Activated CD8-positive, alpha-beta memory T cell treated with anti-CD3 and anti-CD28 coated beads, Interleukin-2, amount 50 U/mL, for 48 hours (primary cell): Measurements from ENCODE around the gene PERCC1.

Source experiments
- DNase-seq: peaks from one replicate; pipeline ENCODE4 v3.0.0-alpha.2; 2020

PERCC1 gene

DNA sequence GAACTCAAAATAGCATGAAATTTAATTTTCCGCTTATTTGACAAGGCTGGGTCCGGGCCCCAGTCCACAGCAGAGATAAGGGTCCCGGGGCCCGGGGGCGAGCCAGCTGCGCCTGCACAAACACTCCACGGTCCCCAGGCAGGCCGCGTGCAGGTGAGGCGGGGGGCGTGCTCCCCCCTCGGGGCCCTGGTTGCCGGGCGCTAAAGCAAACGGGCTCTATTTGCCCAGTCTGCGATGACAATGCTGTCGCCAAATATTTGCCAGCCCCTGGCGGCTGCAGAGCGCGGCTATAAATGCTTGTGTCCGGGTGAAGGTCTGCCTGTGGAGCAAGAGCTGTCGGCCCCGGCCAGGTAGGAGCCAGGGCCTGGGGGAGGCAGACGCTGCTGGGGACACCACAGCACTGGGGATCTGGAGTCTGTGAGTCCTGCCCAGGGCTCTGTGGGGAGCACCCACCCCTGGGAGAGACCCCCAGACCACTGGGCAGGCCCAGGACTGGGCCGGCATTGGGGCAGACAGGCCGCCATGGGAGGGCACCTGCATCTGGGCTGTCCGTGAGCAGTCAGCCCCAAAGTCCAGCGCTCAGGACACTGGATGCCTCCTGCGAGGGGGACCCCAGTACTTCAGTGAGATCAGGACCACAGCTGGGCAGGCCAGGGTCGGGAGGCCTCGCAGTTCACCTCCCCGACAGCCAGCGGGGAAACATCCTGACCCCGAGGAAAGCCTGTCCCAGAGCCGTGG, at the start of gene PERCC1:
Gene PERCC1, plus strand, starts transcription at position 320 of the 738 bp plus-strand sequence. CDS start 1,516 bp downstream, outside the sequence.
- no peak for DNase-seq

DNA sequence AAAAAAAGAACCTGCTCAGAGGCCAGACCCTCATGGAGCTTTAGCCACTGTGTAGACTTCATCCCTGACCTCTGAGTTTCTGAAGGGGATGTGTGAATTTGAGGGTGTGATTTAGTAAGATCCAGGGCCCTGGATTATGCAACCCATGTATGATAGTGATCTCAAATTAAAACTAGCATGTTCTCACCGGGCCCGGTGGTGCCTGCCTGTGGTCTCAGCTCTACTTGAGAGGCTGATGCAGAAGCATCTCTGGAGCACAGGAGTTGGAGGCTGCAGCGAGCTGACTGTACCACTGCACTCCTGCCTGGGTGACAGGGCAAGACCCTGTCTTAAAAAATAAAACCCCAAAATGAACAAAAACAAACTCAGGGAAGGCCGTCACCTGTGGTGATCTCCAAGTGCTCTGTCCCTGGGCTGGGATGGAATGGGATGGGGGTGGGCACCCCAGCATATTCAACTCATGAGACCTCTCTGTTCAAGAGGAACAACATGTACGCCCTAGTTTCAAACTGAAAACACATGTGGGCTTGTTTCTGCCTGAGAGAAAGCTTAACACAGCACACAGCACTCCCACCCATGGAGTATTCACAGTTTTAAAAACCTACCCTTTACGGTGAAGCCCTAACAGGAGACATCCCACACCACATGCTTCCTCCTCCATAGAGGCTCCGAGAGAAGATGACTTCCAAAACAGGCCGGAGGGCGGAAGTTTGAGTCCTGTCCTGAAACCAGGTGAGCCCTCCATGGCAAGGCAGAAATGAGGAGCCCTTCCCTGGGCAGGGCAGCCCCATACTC, 49.1 kb upstream of the PERCC1 start:
- no peak for DNase-seq

DNA sequence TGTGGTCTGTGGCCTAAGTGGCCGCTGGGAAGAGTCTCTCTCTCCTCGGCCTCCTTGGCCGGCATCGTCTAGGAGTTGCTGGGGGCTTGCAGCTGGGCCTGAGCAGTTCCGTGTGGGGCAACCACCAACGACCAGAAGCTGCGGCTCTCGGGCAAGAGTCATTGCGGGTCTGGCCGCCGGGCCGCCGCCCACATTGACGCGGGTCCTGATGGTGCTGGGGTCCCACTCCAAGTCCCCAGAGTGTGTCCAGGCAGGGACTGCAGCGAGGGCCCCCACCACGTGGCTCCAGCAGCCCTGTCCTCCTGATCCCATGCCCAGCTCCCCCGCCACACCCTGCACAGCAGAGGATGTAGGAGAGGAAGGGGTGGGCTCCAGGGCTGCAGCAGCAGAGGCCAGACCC, 47.3 kb upstream of the PERCC1 start:
- DNase-seq = no peak

DNA sequence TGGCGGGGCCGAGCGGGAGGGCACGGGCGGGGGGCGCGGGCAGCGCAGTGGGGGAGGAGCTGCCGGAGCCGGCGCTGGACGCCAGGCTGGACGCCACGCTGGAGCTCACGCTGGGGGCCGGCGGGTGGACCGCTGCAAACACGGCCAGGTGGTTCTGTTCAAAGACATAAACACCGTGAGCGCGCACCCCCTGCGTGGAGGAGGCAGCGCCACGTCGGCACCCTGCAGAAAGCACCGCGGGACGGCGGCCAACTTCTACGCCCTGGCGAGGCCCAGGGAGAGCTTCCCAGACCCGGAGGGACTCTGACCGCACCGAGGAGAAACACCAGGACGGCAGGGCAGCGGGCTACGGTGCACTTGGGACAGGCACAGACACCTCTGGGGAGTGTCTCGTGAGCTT, 45.6 kb upstream of the PERCC1 start:
- no peak for DNase-seq

DNA sequence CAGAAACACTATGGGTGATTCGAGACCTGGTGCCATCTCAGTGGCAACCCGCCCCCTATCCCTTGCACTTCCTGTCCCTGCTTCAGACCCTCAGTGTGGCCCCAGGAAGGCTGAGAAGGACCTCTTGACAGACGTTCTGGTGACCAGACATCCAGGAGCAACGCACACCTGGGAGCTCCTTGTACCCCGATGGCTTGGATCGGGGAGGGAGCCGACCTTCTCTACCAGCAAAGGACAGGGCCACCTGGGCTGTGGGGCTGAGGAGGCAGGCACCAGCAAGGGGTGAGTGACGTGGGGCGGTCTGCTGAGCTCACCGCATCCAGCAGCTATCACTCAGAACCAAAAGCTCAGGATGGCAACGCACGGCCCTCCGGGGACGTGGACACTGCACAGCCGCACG, 43.5 kb upstream of the PERCC1 start:
- no peak for DNase-seq

DNA sequence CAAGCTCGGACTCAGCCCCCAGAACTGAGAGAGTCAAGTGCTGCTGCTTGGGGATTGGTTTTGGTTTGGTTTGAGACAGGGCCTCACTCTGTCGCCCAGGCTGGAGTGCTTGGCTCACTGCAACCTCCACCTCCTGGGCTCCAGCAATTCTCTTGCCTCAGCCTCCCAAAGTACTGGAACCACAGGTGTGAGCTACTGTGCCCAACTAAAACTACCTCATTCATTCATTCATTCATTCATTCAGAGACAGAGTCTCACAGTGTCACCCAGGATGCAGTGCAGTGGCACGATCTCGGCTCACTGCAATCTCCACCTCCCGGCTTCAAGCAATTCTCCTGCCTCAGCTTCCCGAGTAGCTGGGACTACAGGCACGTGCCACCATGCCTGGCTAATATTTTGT, 41.1 kb upstream of the PERCC1 start:
- no peak for DNase-seq

DNA sequence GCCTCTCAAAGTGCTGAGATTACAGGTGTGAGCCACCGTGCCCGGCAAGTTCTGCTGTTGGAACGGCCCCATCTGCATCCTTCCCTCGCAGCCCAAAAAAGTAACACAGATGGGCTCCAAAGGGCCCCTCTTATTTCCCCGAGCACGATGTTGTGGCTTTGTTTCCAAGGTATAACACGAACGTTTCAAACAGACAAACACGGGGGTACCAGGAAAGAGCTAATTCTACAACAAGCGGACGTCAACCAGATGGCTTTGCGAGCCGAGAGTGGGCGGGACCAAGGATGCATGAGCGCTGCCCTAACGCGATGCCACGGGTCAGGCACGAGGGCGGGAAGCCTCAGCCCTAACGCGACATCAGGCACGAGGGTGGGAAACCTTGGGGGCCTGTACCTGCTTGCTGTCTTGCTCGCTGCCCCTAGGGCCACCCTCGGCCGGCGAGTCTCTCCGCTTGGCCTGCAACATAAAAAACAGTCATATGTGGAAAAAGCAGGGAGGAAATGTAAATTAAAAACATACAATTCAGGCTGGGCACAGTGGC, 40.6 kb upstream of the PERCC1 start:
- no peak for DNase-seq

DNA sequence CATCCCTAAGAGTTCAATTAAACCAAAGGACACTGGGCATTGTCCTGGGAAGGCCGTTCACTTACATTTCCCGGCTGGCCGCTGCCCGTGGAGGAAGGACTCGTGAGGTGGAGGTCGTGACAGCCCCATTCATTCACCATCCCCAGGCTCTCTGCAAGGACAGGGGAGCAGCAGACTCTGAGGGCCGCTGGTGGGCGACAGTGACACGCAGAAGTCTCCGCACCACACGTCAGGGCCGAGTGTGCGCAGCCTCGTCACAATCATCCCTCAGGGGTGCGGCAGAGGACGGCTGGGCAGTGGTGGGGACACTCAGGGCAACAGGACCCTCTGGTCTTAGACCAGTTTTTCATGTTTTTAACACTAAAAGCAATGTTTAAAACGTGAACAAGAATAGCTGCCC, 38.1 kb upstream of the PERCC1 start:
- DNase-seq = no peak

DNA sequence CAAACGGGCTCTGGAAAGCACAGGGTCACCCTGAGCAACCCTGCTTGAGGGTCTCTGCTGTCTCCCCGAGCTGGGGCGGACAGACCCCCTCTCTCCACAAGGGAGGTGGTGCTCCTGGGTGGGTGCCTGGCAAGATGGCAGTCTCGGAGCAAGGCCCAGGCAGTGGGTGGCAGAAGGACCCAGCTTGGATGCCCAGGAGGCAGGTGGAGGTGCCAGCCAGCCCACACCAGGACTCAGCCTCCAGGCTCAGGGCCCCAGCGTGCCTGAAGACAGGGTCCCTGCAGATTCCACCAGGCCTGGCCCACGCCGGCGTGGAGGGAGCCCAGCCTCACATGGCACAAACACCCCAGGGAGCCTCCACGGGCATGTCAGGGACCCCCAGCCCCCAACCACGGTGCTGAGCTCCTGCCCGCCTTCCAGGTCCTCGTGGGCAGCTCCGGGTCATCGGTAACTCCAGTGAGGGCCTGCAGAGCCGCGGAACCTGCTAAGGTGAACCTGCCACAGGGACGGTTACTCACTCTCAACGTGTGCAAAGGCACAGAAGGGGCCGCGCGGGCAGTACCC, 37.2 kb upstream of the PERCC1 start:
- no peak for DNase-seq

DNA sequence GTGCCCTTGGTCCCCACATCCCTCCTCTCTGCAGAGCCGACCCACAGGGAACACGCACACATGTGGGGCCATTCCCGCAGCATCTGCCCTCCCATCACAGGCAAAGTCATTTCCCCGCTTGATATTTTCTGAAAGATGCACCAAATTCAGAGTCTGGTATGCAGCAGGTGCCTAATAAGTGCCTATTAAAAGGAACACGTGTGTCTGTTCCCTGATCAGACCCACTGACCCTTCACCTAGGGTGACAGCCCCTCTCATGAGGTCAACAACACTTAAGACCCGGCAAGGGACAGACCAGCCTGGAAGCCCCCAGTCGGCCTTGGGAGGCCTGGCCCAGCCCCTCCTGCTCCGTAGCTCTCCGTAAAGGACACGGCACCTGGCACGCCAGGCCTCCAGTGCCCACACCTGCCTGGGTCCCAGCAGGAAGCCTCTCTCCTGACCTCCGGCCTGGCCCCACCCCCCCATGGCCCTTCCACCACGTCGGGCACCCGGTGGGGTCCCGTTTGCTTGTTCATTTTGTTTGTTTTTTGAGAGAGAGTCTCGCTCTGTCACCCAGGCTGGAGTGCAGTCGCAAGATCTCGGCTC, 36.4 kb upstream of the PERCC1 start:
- DNase-seq = no peak

DNA sequence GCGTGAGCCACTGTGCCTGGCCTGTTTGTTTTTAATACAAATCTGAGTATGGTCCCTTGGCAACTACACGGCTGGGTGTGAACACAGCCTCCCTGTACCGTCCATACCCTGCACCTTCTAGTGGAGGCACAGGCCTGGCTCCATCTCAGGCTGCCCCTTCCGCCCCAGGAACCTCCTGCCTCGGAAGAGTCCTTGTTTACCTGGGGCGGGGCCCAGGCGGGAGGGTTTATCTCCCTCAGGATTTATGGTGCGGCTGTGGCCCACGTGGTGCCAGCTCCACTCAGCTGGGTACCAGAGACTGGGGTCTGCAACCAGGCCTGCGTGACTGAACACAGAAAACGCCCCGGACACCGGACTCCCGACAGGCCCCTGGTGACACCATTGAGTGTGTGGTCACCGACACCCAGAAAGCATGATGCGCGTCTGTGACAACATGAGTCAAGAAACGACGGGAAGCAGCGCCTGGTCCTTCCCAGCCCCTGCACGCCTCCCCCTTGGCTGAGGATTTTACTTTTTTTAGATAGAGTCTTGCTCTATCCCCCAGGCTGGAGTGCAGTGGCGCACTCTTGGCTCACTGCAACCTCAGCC, 35.3 kb upstream of the PERCC1 start:
- DNase-seq = no peak

DNA sequence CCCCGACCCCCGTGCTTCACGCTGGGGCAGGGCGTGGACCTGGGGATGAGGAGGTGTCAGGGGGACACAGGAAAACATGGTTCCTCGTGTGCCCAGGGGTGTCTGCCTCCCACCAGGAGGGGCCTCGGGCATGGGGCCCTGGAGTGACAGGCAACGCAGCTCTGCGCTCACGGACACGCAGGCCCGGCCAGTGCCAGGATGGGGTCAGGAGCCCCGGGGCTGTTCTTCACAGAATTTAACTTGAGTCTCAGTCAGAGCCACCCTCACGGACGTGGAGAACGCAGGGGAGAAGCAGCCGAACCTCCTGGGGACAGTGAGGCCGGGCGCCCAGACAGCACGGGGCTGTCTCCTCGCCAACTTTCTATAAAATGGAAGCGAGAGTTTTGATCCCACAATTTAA, 33.1 kb upstream of the PERCC1 start:
- DNase-seq = no peak

DNA sequence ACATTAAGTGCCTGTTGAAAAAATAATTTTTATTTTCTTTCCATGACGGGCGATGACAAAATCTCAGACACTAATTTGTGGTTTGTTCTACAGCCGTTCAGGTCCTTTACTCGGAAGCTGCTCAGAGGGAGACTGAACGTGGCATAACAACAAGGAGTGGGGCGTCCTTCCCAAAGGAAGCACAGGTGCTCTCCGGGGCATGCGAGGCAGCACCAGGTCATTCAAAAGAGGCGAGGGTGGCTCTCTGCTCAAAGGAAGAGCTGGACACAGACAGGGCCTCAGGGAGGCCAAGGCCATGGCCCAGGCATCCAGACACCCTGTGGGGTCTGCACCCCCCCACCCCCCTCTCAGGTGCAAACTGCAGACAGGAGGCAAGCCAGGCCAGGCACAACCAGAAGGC, 32.5 kb upstream of the PERCC1 start:
- no peak for DNase-seq

DNA sequence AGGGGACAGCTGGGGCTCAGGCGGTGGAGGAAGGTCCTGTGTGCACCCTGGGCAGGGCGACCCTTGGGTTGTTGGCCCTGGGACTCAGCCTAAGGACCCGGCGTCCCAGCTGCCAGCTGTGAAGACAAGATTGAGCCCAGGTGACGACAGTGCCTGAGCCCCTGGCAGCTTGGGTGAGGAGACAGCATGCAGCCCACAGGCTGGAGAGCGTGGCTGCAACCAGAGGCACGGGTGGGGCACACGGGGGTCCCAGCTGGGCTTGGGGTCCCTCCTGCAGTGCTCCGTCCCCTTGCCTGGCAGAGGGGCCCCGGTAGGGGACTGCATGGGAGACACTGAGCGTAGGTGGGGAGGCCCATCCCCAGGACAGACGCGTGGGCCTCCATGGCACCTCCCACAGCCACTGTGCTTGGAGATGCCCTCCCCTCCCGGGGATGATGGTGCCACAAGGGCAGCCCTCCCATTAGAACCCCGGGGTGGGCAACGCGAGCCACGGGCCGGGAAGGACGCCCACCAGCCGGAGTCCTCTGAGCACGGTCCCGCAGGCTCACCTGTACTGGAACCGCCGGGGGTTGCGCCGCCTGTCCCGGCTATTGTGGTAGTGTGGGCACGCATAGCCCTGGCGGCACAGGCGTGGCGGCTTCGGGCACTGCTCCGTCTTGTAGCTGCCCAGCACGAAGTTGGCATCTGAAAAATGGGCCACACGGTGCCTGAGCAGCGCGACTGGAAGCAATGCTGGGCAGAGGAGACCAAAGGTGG, 31.9 kb upstream of the PERCC1 start:
- DNase-seq = no peak

DNA sequence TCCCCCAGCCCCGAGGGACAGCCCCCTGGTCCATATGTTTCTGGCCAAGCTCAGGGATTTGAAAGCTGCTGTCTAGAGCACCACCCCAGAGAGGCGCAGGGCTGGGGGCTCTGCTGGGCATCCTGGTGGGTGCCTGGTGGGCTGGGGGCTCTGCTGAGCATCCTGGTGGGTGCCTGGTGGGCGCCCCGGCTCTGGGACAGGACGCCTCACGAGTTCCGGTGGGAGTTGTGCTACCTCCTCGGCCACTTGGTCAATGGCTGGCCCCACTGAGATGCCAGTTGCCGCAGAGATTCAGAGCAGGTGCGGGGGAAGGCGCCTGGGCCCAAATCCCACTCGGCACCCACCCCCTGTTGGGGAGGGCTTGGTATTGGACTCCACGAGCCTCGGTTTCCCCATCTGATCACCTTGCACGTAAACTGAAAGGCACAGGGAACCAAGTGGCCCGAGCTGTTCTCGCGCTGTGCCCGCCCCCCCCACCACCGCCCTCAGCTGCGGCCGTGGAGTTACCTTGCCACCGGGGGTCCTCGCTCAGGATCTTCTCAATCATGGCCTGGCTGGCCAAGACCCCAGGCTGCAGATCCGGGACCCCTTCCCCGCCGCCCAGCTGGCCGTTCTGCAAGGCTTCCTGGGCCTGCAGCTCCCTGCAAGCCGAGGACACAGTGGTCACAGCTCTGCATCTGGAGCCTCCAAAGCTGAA, 29.7 kb upstream of the PERCC1 start:
- DNase-seq = no peak

DNA sequence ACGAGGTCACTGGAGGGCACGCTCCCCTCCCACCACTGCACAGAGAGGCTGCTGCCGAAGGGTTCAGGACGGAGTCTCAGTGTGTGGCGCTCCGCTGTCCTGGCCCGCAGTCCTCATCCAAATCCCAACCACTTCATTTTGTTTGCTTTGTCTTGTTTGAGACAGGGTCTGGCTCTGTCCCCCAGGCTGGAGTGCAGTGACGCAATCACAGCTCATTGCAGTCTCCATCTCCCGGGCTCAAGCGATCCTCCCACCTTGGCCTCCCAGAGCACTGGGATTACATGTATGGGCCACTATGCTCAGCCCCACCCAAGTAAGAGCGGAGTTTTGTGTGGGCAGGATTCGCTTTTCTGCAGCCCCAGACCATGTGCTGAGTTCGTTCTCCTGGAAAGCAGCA, 29.1 kb upstream of the PERCC1 start:
- DNase-seq = no peak

DNA sequence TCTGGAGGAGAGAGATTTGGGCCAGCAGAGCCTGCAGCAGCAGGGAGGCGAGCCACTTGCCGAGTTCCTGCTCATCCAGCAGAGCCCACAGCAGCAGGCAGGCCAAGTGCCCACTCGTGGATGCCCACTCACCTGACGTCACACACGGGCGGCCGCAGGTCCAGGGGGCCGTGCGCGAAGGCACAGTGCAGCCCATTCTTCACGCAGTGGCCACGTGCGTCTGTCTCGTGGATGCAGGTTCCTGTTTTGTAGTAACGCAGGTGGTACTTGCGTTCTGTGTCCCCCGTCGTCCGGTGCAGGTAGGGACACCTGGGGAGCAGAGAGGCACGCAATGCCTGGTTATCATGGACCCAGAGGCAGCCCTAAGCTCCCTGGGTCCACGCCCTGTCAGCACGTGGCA, 27.8 kb upstream of the PERCC1 start:
- no peak for DNase-seq

DNA sequence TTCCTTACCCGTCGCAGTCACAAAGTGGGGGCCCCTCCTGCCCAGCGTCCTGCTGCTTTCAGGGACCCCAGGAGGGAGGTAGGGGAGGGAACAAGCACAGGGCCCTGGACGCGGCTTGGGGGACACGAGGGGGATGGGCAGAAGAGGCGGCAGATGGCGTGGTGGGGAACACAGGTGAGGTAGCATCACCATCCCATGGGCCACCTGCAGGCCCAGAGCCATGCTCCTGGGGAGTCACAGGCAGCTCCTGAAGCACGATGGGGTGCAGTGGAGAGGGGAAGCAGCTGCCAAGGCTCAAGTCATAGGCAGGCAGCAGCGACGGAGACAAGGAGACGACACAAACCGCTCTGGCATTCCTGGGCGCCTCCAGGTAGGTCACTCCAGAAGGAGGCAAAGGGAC, 27.1 kb upstream of the PERCC1 start:
- no peak for DNase-seq

DNA sequence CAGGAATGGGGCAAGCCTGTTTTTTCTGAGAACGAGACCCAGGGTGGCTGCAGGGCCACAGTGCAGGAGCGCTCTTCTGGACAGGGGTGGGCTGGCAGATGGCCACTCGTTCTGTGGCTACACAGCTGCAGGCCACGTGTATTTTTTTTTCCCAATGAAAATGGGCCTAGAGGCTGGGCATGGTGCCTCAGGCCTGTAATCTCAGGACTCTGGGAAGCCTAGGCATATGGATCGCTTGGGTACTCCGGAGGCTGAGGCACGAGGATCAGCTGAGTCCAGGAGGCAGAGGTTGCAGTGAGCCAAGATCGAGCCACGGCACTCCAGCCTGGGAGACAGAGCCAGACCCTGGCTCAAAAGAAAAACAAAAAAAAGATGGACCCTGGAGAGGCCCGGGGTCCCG, 23.1 kb upstream of the PERCC1 start:
- no peak for DNase-seq

DNA sequence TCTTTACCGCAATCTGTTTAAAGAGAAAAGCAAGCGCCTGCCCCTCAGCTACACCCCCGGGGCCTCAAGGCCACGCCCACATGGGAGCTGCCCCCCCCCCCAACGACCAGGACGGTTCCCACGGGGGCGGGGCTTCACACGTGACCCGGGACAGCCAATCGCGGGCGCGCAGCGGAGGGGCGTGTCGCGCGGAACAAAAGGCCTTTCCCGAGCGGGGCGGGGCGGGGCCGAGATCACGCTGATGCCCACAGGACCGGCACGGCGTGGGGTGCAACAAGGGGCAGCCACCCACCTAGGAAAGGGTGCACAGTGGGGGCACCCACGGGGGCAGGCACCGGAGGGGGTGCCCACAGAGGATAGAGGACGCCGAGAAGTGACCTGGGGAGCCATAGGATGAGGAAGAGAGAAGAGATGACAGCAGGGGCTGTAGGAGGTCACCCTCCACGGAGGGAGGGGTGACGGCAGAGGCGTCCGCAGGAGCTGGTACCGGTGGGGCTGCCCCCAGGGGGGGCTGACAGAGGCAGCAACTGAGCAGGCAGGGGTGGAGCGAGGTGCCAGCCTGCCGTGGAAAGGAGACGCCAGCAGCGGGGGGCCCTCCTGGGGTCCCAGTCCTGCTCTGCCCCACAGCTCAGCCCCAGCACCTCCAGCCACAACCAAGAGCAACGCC, 22.6 kb upstream of the PERCC1 start:
- peak; percentile 99 for DNase-seq

DNA sequence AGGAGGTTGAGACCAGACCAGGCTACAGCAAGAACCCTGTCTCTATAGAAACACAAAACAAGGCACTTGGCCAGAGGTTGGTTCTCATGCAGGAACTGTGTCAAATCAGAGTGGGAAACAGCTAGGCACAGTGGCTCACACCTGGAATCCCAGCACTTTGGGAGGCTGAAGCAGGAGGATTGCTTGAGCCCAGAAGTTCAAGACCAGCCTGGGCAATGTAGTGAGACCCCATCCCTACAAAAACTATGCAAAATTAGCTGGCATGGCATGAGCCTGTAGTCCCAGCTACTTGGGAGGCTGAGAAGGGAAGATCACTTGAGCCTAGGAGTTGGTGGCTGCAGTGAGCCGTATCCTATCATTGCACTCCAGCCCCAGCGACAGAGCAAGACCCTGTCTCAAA, 18.0 kb upstream of the PERCC1 start:
- no peak for DNase-seq
